Astrocyte of the spinal cord (primary cell): Measurements from ENCODE around the gene GGT6.
"Not testable (repeated sequence)": the region's sequence is repeated elsewhere in the genome, so short reads cannot be mapped to it uniquely, and the experiment has no call there.

Experiments
- DNase-seq: peaks from one replicate; pipeline ENCODE4 v3.0.0; 2011; ENCODE audit warnings: low read depth, low spot score
- H3K4me3 ChIP-seq: 2 replicates; pipeline ENCODE4 v1.5.1; 2011; ENCODE audit warnings: low read depth, mild to moderate bottlenecking, low read length, moderate library complexity
- in situ Hi-C: cut with HindIII; loops from 2 replicates; pipeline ENCODE4 v1.10.0; 2017; ENCODE audit warnings: low sequenced_read_pairs
- TF ChIP-seq, protein P1 (sequence below): IDR thresholded peaks from 2 replicates; pipeline ENCODE4 v1.5.1; 2012; ENCODE audit warnings: low read depth, mild to moderate bottlenecking, low read length, inconsistent platforms

GGT6 gene

DNA sequence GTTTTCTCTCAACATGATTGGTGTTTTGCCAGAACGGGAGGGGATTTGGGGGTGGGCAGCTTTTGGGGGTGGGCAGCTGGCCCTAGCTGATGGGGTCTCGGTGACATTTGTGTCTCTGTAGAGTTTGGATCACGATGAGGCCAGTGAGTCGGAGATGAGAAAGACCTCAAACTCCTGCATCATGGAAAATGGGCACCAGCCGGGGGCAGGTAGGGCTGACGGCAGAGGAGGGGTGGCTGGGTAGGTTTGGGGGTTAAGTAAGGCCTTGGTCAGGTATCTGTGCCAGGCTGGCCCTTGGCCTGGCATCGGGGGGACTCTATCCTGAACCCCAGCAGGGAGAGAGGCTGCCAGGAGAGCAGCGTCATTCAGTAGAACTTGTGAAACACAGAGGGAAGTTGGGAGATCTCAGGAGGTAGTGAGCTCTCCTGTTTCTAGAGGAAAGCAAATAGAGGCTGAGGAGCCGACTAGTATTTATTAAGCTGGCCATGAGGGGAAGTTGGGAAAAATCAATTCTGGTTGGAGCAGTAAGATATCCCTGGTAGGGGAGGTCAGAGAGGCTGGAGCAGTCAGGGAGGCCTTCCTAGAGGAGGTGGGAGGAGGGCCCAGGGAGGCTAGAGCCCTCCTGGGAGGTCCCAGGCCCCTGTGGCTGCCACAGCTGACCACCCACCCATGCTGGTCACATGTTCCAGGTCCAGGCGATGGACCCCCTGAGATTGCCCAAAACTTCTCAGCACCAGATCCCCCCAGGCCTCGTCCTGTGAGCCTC, 32.0 kb upstream of the GGT6 start:
- TF ChIP-seq, protein P1, sequence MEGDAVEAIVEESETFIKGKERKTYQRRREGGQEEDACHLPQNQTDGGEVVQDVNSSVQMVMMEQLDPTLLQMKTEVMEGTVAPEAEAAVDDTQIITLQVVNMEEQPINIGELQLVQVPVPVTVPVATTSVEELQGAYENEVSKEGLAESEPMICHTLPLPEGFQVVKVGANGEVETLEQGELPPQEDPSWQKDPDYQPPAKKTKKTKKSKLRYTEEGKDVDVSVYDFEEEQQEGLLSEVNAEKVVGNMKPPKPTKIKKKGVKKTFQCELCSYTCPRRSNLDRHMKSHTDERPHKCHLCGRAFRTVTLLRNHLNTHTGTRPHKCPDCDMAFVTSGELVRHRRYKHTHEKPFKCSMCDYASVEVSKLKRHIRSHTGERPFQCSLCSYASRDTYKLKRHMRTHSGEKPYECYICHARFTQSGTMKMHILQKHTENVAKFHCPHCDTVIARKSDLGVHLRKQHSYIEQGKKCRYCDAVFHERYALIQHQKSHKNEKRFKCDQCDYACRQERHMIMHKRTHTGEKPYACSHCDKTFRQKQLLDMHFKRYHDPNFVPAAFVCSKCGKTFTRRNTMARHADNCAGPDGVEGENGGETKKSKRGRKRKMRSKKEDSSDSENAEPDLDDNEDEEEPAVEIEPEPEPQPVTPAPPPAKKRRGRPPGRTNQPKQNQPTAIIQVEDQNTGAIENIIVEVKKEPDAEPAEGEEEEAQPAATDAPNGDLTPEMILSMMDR, result no peak
- DNase-seq, result no peak
- in situ Hi-C loops, result no loop called here
- no peak overlapping the region for H3K4me3 ChIP-seq

DNA sequence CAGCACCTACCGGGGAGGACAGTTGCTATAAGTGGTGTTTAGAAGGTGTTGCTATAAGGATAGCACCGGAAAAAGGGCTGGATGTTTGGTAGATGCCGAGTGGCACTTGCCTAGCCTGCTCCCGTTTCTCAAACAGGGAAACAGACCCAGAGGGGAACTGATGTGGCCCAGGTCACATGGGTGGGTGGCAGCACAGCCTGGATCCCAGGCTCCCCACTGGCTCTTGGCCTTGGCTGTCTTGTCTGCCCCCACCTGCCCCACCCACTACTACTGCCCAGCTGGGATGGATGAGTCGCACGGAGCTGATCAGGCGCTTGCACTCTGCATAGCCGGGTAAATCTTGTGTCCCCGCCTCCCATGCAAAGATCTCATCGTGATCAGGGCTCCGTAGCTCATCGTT, 31.2 kb upstream of the GGT6 start:
- TF ChIP-seq, protein P1, result no peak
- in situ Hi-C loops, result no loop called here
- no peak overlapping the region for H3K4me3 ChIP-seq
- no peak for DNase-seq

DNA sequence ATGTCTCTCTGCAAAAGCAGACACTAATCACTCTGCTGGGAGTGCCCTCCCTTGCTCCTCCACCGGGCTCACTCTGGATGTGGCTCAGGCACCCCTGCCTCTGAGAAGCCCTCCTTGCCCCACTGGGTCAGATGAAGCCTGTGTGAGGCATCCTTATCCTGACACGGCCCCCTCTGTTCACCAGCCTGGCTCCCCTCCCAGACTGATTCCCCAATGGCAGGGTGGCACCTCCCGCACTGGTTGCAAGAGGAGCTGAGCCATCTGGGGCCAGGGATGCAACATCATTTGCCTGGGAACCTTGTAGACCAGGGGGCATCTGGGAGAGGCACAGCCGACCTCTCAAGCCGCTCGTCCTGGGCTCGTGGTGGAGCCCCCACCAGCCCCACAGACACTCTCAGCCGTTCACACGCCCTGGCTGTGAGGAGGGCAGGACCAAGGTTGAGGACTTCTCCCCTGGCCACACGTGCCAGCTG, 30.6 kb upstream of the GGT6 start:
- no peak overlapping the region for H3K4me3 ChIP-seq
- DNase-seq, result no peak
- TF ChIP-seq, protein P1, result no peak
- in situ Hi-C loops, result no loop called here

DNA sequence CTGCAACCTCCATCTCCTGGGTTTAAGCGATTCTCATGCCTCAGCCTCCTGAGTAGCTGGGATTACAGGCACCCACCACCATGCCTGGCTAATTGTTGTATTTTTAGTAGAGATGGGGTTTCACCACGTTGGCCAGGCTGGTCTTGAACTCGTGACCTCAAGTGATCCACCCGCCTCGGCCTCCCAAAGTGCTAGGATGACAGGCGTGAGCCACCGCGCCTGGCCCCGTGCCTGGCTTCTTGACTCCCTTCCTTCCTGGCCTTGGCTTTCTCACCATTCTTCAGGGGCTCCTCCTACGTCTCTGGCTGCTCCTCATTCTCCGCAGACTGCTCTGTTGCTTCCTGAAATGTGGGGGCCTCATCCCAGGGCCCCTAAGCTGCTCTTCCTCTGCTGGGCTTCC, 29.7 kb upstream of the GGT6 start:
- DNase-seq, in situ Hi-C loops, H3K4me3 ChIP-seq: not testable (repeated sequence)

DNA sequence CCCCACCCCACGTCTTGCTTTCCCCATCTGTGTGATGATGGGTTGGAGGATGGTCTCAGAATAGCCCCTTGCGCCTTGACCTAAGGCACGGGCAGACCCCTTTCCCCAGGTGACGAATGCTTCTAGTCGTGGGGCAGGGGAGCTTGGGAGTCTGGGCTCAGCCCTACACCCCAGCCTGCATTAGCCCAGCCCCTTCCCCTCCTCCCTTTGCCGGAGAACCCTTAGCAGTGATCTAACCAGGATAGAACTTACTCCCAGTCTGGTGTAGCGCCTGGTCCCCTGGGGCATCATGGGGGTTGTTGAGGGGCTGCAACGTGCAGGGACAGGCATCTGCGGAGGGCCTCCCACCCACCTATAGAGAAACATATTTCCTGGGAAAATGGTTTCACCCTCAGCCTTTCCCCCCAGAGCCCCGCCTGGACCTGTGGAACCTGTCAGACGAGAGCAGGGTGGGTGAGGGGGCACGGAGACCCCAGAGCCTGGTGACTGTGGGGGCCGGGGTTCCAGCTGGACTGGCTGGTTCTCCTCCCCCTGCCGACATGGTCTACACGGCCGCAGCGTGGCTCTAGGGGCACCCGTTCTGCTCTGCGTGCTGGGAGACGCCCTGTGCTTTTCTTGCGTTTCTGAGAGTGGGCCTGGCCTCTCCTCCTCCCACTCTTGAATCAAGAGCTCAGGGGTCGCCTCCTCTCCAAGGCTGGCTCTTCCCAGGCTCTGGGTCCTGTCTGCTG, 28.7 kb upstream of the GGT6 start:
- no peak overlapping the region for H3K4me3 ChIP-seq
- in situ Hi-C loops, result no loop called here
- TF ChIP-seq, protein P1, result no peak
- no peak for DNase-seq

DNA sequence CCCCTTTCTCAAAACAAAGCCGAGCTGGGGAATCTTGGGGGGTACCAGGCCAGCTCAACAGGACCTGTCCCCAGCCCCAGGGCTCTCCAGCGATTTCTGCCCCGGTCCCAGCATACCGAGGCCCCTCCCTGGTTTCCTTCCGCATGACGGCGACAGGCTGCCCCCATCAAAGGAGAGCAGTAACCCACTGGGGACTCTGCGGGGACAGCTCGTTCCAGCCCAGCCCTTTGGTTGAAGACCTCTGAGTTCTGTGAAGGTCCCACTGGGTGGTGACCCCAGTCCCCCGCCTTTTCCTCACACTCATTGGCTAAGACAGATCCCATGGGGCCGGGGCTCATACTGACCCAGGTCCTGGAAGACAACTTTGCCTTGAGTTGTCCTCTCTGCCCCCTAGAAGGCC, 28.0 kb upstream of the GGT6 start:
- no peak overlapping the region for H3K4me3 ChIP-seq
- TF ChIP-seq, protein P1, result no peak
- in situ Hi-C loops, result no loop called here
- no peak for DNase-seq

DNA sequence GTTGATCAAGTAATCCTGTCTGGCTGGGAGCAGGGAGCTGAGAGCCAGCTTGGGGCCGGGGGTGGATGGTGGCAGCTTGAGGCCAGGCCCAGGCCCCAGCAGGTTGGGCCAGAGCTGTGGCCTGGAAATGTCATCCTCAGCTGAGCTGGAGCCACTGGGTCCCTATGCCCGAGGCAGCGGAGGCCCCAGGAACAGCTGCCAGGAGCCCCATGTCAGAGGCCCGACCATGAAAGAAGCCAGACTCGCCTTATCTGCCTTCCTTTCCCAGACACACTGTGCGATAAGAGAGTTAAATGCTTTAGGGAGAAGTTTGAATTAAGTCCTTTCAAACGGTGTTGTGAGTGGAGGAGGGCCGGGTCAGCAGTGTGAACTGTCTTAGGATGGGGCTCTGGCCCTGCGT, 27.4 kb upstream of the GGT6 start:
- DNase-seq, result no peak
- in situ Hi-C loops, result no loop called here
- H3K4me3 ChIP-seq, result no peak overlapping the region
- TF ChIP-seq, protein P1, result no peak
